HK-2 (cell line): Measurements from ENCODE around the gene CGA.
"Not testable (repeated sequence)": the region's sequence is repeated elsewhere in the genome, so short reads cannot be mapped to it uniquely, and the experiment has no call there.

ENCODE experiments used
- DNase-seq: peaks from one replicate; pipeline ENCODE4 v3.0.0-alpha.2; 2018; ENCODE audit not compliant: unreplicated experiment

CGA gene

GRCh38 chr6:87095087-87095509 is at the start of gene CGA:
Gene CGA, minus strand, starts transcription at chr6:87095106. Its CDS starts 6,906 bp downstream, at chr6:87088200.
- no peak for DNase-seq

- DNase-seq, result not testable (repeated sequence)
These were observed 45.0 kb upstream of the CGA start for GRCh38 chr6:87139927-87140326.

GRCh38 chr6:87139236-87139635 is 44.3 kb upstream of the CGA start:
- no peak for DNase-seq

- no peak for DNase-seq
These were observed 42.1 kb upstream of the CGA start for GRCh38 chr6:87136963-87137362.

- no peak for DNase-seq
These were observed 32.8 kb upstream of the CGA start for GRCh38 chr6:87127737-87128136.

- DNase-seq, result no peak
These were observed 31.6 kb upstream of the CGA start for GRCh38 chr6:87126501-87126900.

GRCh38 chr6:87124074-87124473 is 29.2 kb upstream of the CGA start:
- DNase-seq, result no peak

- DNase-seq, result no peak
These were observed 27.6 kb upstream of the CGA start for GRCh38 chr6:87122477-87122876.

- no peak for DNase-seq
These were observed 23.1 kb upstream of the CGA start for GRCh38 chr6:87118054-87118453.

- no peak for DNase-seq
These were observed 22.0 kb upstream of the CGA start for GRCh38 chr6:87116922-87117321.

- DNase-seq, result no peak
These were observed 20.7 kb upstream of the CGA start for GRCh38 chr6:87115402-87116135.

- no peak for DNase-seq
These were observed 15.7 kb upstream of the CGA start for GRCh38 chr6:87110636-87111035.

- DNase-seq, result no peak
These were observed 10.9 kb upstream of the CGA start for GRCh38 chr6:87105823-87106222.

- no peak for DNase-seq
These were observed 9.8 kb upstream of the CGA start for GRCh38 chr6:87104667-87105066.

- DNase-seq, result no peak
These were observed 9.2 kb upstream of the CGA start for GRCh38 chr6:87103977-87104601.

- no peak for DNase-seq
These were observed 7.3 kb upstream of the CGA start for GRCh38 chr6:87102151-87102621.

- no peak for DNase-seq
These were observed 6.2 kb upstream of the CGA start for GRCh38 chr6:87101067-87101466.

GRCh38 chr6:87100216-87100615 is 5.3 kb upstream of the CGA start:
- DNase-seq, result no peak

- DNase-seq, result no peak
These were observed 4.6 kb upstream of the CGA start for GRCh38 chr6:87099472-87099871.

GRCh38 chr6:87094576-87094975 is 330 bp downstream of the CGA start:
- DNase-seq, result no peak

- no peak for DNase-seq
These were observed 1.3 kb downstream of the CGA start for GRCh38 chr6:87093651-87094050.

- no peak for DNase-seq
These were observed 1.7 kb downstream of the CGA start for GRCh38 chr6:87093199-87093598.

- DNase-seq, result no peak
These were observed 2.5 kb downstream of the CGA start for GRCh38 chr6:87092435-87092834.
